Progenitor cell of endocrine pancreas (in vitro differentiated cells): ENCODE results near the gene IFITM10. TPM values are rescaled to one million over a fixed set of nuclear protein-coding genes. Genes with fewer than 3 reads are reported as not detected.

Experiments used
- DNase-seq: peaks from one replicate; pipeline ENCODE4 v3.0.0; 2021; ENCODE audit warnings: low spot score; ENCODE audit not compliant: unreplicated experiment
- H3K27ac Mint-ChIP-seq: 2 replicates; pipeline ENCODE4 v1.8.0; 2021; ENCODE audit warnings: mild to moderate bottlenecking, moderate library complexity, mixed read lengths
- H3K27me3 Mint-ChIP-seq: 2 replicates; pipeline ENCODE4 v1.8.0; 2021; ENCODE audit warnings: mixed read lengths
- H3K36me3 Mint-ChIP-seq: 2 replicates; pipeline ENCODE4 v1.8.0; 2022; ENCODE audit warnings: mixed read lengths; ENCODE audit not compliant: insufficient read depth
- H3K4me1 Mint-ChIP-seq: 2 replicates; pipeline ENCODE4 v1.8.0; 2021; ENCODE audit warnings: low read depth, mixed read lengths
- H3K4me3 Mint-ChIP-seq: 2 replicates; pipeline ENCODE4 v1.8.0; 2021; ENCODE audit warnings: low read depth, mild to moderate bottlenecking, moderate library complexity, mixed read lengths
- H3K9me3 Mint-ChIP-seq: 2 replicates; pipeline ENCODE4 v1.8.0; 2021; ENCODE audit warnings: low read depth, mixed read lengths
- CTCF ChIP-seq: fragments of 200-600 bp; sonication (generic); IDR thresholded peaks from one replicate; pipeline ENCODE4 v1.5.0; 2021; ENCODE audit warnings: antibody characterized with exemption, mild to moderate bottlenecking; ENCODE audit not compliant: unreplicated experiment
- total RNA-seq: library from RNA; stranded (reverse); gene quantifications from 2 replicates; pipeline ENCODE4 v1.2.1, GENCODE V29; 2021

Gene IFITM10
- total RNA-seq, 1 donor from 2014 or later = 1.2 TPM

- Mint-ChIP-seq H3K27ac (no peak overlapping the region), H3K36me3 (no peaks in the 10 kb centered on the region), H3K27me3 (peaks cover 34% of the 10 kb centered on the region)
Measured at GRCh38 chr11:1702506-1702905, 47.9 kb downstream of the IFITM10 start.

GRCh38 chr11:1701091-1701807 is 49.1 kb downstream of the IFITM10 start:
- Mint-ChIP-seq H3K4me3 (no peak overlapping the region), H3K4me1 (peaks cover 9% of the 10 kb centered on the region), H3K36me3 (no peaks in the 10 kb centered on the region), H3K27me3 (peaks cover 31% of the 10 kb centered on the region), H3K9me3 (no peaks in the 10 kb centered on the region), H3K27ac (peak overlapping the region; percentile 89)
- DNase-seq = no peak
- no peak for TF ChIP-seq CTCF

More at GRCh38 chr11:1702506-1702905, 47.9 kb downstream of the IFITM10 start:
- H3K9me3 Mint-ChIP-seq = peaks cover 4% of the 10 kb centered on the region
- no peak overlapping the region for H3K4me3 Mint-ChIP-seq
- peaks cover 9% of the 10 kb centered on the region for H3K4me1 Mint-ChIP-seq
- DNase-seq = no peak
- TF ChIP-seq CTCF = no peak

GRCh38 chr11:1699771-1700170 is 50.6 kb downstream of the IFITM10 start:
- H3K27me3 Mint-ChIP-seq = peaks cover 40% of the 10 kb centered on the region
- no peak for TF ChIP-seq CTCF
- no peaks in the 10 kb centered on the region for H3K9me3 Mint-ChIP-seq
- no peak overlapping the region for H3K27ac Mint-ChIP-seq
- H3K36me3 Mint-ChIP-seq = no peaks in the 10 kb centered on the region
- no peak overlapping the region for H3K4me3 Mint-ChIP-seq
- no peak for DNase-seq
- peaks cover 2% of the 10 kb centered on the region for H3K4me1 Mint-ChIP-seq

- no peak within 1 kb of the TSS for H3K4me3 Mint-ChIP-seq
Measured at GRCh38 chr11:1696608-1697570, 53.5 kb downstream of the IFITM10 start, which contains the start of gene KRTAP5-6. TSS of gene KRTAP5-6 (plus strand) at chr11:1697195. CDS start at chr11:1697246, 51 bp downstream.

More at GRCh38 chr11:1696608-1697570, 53.5 kb downstream of the IFITM10 start, which contains the start of gene KRTAP5-6:
- H3K4me1 Mint-ChIP-seq = peaks cover 13% of the 10 kb centered on the region
- H3K9me3 Mint-ChIP-seq = no peaks in the 10 kb centered on the region
- no peak for TF ChIP-seq CTCF
- H3K36me3 Mint-ChIP-seq = no peaks in the 10 kb centered on the region
- no peak within 1 kb of the TSS for H3K27ac Mint-ChIP-seq
- no peak for DNase-seq
- H3K27me3 Mint-ChIP-seq = peaks cover 31% of the 10 kb centered on the region
